ENCODE measurements around the gene WDCP.
"Not testable (repeated sequence)": the region's sequence is repeated elsewhere in the genome, so short reads cannot be mapped to it uniquely, and the experiment has no call there.

WDCP gene

DNA sequence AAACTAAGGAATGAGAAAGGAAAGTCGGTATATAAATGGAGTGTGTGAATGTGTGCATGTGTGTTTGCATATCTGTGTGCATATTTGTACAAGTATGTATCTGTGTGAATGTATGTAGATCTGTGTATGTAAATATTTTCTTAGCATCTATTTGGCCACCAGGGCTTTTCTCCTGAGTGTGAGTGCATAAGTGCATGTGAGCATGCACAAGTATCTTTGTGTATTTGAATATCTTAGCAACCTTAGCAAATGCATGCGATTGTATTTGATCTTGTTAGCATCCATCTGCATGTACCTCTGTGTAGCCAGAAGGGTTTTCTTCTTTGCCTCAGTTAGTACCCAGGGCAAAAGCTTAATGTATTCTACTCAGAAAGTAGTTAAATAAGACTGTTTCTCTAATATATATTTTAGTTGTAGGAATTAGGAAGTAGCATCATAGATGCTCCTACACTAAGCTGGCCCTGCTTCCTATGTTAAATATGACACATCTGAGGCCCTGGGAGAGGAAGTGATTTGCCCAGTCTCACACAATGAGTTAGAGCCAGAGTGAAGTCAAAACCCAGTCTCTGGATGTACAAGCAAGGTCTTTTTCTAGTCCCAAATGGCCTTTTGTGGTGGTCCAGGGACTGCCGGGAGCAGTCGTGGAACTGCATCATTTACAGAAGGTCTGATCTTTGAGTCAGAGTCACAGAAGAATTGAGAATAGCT, 11.5 kb upstream of the WDCP start:
- DNase-seq: no peak

DNA sequence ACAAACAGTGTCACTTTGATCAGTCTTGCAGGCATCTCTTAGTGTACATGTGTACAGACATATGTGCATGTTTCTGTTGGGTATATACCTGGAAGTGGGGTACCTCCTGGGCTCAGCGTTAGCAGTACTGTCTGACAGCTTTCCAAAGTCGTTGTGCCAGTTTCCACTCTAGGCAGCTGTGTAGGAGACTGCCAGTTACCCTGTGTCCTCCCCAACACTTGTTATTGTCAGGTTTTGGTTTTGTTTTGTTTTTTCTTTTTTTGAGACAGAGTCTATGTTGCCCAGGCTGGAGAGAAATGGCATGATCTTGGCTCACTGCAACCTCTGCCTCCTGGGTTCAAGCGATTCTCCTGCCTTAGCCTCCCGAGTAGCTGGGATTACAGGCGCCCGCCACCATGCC, 8.6 kb upstream of the WDCP start:
- DNase-seq: no peak

DNA sequence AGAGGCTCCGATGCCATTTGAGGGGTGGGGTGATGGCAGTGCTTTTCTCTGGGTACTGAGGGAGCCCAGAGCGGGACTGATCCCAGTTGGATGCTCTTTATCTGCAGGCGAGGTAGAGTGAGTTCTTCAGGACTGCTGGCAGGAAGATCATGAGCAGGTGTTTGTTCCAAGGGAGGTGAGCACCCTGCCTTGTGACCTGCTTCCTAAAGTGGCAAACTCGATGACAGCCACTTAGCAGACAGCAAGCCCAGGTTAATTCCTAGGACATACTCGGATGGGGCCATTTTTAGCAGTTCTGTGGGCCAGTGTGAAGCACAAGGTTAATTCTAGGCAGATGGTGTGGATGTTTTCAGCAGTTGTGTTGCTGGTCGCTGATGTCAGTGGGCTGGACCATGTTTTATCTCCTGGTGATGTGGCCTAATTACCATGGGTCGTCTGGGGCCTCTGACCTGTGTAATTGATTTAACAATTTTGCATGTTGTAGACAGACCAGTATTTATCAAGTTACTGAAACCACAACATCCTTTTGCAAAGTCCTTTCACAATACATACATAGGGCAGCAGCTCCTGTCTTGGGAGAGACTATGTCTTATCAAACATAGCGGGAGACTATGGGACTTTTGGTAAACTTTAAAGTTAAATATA, 7.3 kb upstream of the WDCP start:
- DNase-seq: no peak

DNA sequence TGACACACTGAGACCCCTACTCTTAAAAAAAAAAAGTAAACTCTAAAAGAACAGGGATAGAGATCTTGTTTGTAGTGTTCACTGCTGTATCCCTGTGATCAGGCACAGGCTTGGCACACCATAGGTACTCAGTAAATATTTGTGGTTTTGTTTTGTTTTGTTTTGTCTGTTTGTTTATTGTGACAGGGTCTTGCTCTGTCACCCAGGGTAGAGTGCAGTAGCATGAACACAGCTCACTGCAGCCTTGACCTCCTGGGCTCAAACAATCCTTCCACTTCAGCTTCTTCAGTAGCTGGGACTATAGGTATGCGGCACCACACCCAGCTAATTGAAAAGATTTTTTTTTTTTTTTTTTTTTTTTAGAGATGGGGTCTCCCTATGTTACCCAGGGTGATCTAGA, 5.8 kb upstream of the WDCP start:
- DNase-seq: no peak

DNA sequence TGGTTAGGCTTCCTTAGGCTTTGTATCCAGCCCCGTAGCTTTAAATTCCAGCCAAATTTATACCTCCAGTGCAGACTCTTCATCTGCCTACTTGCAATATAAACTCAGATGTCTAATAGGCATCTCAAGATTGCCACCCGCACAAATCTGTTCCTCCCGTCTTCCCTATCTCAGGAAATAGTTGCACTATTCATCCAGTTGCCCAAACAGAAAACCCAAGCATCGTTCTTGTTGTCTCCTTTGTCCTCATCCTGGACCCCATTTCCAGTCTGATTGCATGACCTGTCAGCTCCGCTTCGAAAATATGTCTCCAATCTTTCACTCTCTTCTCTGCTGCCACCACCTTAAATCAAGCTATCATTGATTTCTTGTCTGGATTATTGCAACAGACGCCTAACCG, 4.6 kb upstream of the WDCP start:
- no peak for DNase-seq

DNA sequence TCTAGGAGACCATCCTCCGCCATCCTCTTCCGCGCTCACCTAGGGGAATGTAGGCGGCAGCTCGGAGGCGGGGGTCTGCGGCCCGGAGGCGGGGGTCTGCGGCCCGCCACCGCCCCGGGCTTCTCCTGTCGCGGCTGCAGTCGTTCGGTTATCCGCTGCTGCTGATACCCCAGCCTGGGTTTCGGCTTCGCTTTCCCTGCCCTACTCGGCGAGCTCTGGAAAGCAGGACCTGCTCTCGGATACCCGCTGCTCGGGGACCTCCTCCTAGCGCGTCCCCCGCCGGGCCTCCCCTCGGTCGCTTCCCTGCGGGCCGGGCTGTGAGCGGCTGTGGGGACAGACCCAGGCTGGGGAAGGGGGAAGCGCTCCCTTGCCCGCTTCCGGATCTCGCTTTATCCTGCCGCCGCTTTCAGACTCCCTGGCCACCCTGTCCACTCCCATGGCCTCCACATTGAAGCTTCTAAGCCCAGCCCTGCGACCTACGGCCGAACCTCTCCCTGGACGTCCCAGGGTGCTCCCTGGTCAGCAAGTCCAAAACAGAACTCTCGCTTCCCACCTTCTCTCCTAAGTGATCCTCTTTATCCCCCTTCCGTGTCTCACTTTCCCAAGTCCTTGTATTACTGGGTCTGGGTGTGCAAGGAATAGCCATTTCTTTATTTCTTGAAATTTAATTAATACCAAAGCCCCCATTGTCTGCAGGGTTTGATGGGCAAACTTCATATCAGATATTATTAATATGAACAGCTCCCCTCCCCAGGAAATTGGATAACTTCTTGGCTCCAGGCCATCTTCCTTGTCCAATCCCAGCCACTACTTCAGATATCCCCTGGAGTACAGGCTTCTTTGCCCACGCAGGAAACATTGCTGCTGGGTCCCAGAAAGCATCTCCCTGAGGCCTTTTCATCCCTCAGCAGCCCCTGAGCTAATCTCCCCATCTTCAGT, 3.1 kb upstream of the WDCP start:
- DNase-seq: no peak

DNA sequence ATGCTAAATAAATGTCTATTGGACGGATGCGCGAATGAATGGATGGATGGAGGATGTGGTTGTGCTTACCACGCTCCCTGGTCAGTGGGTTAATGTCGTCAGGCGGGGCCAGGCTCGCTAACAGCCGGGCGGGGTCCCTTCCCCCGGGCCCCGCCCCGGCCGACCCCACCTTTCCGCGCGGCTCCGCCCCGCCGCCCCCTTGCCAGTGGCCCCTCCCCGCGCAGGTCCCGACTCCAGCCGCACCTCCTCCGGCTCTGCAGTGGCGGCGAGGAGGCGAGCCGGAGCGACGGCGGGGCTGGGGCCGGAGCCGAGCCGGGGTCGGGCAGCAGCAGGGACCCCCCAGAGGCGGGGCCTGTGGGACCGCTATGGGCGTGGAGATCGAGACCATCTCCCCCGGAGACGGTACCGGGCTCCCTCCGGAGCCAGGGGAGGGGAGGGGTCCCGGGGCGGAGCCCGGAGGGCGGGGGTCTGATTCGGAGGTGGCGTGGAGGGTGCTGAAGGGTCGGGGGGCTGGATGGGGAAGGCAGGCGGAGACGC, 2.4 kb upstream of the WDCP start, which contains the start of gene FKBP1B:
TSS of gene FKBP1B (plus strand) at position 257 of the 537 bp plus-strand sequence. CDS start at position 366, 109 bp downstream.
- peak; percentile 45 for DNase-seq

DNA sequence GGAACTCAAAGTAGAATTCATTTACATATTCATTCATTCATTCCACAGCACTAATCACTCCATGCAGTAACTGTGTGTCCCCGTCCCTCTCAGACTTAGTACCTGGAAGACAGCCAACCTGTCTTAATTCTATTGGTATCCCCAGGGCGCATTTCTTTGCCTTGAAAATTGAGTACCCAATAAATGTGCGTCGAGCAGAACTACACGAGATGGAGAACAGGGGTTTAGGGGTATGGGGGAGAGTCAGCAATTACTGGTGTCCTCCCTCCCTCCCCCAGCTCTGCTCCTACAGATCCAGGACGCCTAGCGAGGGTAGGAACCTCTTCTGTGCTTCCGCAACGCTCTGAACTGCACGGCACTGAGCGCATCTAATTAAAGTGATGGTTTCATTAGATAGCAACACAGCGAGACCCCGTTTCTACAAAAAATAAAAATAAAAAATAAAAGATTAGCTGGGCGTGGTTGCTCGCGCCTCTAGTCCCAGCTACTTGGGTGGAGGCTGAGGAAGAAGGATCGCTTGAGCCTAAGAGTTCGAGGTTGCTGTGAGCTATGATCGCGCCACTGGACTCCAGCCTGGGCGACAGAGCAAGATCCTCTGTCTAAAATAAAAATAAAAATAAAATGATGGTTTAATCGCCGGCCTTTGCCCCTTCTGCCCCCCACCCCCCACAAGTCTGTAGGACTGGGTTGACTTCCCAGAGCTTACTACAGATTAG, 1.7 kb upstream of the WDCP start:
- peak; percentile 17 for DNase-seq

DNA sequence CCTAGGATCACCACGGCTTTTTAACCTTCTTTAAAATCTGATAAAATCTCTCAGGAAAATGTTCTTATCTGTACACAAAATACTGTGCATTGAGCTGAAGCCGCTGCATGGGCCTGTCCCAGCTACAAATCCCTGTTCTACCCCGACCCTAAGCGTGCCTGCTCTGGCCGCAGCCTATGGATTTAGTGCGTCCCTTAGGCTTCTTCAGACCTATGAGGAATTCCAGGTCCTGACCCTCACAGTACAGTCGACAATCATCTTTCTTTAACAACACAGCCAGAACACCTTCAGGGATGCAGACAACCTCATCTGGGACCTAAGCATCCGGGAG, 477 bp upstream of the WDCP start:
- no peak for DNase-seq

DNA sequence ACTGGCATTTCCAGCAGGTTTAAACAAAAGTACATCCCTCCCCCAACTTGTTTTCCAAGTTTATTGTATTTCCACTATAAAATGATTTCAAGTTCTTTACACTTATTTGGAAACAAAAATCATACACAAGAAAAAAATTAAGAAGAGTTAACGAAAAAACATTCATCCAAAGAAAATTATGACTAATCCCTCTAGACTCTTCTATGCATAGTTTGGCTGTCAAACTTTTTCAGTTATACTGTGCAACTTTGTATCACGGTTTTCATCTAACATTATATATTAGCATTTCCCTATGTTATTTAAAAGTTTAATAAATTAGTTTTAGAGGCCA, 627 bp downstream of the WDCP start:
- DNase-seq: no peak

DNA sequence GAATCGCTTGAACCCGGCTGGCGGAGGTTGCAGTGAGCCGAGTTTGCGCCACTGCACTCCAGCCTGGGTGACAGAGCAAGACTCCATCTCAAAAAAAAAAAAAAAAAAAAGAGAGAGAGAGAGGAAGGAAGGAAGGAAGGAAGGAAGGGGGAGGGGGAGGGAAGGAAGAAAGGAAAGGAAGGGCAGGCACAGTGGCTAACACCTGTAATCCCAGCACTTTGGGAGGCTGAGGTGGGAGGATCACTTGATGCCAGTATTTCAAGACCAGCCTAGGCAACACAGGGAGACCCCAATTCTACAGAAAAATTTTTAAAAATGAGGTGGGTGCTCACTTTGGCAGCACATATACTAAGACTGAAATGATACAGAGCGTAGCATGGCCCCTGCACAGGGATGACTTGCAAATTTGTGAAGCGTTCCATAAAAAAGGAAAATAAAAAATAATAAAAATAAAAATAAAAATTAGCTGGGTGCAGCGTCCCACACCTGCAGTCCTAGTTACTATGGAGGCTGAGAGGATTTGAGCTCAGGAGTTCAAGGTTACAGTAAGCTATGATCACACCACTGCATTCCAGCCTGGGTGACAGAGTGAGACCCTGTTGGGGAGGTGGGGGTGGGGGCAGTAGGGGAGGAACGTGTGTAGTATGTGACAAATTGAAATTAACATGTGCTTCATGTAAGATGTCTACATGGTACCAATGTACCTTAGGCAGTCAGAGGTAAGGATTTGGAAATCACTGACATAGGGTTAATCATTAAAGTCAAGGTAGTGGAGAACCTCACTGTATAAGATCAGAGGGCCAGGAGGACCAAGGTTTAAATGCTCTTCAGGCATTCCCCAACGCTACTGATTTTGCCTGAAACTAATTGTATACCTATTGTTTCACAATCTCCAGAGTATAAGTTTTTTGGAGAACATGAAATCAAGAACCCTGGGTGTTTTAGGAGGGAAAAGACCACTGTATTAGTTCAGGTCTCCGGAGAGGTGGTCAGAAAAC, 1.4 kb downstream of the WDCP start:
- no peak for DNase-seq

DNA sequence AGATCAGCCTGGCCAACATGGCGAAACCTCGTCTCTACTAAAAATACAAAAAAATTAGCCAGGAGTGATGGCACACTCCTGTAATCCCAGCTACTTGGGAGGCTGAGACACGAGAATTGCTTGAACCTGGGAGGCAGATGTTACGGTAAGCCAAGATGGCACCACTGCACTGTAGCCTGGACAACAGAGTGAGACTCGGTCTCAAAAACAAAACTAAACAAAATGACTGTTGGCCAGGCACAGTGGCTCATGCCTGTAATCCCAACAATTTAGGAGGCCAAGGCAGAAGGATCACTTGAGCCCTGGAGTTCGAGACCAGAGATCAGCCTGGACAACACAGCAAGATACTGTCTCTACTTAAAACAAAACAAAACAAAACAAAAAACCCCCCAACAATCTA, 4.1 kb downstream of the WDCP start:
- DNase-seq: not testable (repeated sequence)

DNA sequence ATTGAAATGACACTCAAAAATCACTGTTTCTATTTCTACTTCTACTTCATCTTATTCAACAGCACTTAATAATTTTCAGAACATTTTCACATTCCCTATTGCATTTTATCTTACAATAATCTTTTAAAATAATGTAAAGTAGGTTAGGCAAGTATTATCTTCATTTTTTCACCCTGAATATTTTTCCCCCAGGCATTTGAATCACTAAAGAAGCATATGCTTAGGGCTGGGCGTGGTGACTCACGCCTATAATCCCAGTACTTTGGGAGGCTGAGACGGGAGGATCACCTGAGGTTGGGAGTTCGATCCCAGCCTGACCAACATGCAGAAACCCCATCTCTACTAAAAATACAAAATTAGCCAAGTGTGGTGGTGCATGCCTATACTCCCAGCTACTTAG, 6.7 kb downstream of the WDCP start:
- no peak for DNase-seq

DNA sequence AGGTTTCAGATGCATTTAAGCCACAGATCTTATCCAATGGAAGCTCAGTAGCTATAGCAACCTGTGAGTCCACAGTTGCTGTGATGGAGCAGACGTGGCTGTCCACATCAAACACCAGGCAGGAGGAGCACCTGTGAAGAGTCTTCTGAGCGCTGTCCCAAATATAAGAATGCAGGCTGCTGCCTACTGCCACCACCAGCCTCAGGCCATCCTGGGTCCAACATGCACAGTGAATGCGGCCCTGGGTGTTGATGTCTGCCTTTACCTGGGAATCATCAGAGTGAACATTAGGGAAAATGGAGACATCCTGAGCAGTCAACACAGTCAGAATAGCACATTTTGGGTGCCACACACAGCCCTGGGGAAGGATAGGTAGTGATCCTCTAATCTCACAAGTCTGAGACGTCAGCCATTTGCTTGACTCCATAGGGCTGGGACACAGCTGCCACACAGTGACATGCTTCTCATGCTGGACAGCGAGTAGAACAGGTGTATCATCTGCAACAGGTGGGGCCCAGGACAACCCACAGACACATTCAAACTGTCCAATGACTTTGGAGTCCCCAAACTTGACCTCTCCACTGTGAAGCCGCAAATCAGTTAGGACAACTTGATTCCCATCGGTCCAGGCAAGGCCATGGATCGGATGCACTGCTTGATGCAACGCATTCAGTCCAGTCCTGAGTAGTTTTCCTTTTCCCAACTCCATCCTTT, 8.2 kb downstream of the WDCP start:
- DNase-seq: no peak

DNA sequence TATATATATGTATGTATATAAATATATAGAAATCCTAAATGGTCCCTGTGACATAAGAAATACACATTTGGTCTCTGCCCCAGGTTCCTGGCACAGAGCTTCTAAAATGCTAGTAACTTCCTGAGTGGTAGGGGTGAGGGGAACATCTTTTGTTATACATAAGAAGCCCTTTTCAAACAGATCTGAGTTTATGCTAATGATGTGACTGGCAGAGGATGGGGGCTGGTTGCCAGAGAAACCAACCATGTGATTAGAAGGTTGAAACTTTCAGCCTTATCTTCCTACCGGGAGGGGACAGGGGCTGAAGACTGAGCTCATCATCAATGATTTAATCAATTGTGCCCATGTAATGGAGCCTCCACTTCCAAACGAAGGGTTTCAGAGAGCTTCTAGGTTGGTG, 21.0 kb downstream of the WDCP start:
- no peak for DNase-seq

DNA sequence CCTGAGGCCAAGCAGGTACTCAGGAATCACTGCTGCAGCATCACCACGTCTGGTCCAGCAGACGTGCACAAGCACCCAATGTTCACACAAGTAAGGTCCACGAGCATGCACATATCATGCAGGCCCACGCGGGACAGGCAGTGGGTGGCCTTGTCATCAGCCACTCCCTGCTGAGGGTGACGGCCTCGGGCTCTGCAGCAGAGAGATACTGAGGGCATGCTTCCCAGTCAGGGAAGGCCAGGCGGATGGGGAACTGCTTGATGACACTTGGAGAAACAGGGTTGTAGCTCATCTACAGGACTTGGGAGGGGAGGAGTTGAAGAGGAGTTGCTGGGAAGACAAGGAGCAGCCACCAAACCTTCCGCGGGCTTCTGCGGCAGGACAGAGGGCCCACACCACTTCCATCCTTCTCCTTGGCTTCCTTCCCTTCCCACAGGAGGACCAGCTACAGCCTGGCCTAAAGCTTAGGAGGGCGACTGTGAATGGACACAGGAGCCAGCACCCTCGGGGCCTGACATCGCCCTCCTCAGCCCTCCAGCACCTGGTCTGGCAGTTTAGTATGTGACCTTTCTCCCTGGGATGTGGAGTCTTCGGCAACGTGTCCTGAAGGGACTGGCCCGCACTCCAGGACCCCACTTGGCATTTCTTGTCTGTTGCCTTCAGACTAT, 22.1 kb downstream of the WDCP start:
- no peak for DNase-seq

DNA sequence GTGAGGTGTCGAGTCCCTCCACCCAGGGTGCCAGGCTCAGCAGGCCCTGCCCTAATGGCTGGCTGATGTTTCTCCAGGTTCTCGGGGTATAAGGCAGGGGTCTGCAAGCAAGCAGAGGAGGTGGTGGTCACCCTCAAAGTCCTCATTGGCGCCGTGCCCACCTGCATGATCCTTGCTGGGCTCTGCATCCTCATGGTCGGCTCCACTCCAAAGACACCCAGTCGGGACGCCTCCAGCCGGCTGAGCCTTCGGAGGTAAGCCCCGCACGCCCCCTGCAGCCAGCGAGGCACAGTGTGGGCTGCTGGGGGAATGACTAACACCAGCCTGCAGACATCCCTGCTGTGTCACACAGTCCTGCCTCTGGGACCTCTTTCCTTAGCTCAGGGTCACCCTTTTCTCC, 23.2 kb downstream of the WDCP start:
- no peak for DNase-seq

DNA sequence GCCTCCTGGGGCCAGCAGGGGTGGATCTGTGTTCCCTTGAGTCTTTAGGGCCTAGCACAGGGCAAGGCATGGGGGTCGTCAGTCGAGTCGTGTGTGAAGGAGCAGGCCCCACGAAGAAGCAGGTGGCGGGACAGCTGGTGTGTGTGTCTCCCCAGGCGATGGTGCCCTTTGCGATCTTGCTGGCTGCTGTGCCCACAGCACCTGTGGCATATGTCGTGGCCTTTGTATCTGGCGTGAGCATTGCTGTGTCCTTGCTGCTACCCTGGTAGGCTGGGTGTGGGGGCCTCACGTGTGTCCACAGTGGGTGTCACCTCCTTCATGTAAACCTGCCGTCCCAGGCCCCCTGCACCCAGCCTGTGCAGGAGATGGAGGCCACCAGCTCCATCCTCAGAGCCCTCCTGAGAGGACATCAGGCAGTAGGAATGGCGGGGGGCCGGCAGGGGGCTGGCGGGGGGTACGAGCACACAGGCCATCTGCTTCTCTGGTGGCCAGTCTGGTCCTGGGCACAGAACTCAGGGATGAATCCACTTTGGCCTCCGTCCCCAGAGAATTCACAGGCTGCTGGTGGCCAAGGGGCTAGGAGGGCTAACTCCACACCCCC, 24.1 kb downstream of the WDCP start:
- DNase-seq: no peak

DNA sequence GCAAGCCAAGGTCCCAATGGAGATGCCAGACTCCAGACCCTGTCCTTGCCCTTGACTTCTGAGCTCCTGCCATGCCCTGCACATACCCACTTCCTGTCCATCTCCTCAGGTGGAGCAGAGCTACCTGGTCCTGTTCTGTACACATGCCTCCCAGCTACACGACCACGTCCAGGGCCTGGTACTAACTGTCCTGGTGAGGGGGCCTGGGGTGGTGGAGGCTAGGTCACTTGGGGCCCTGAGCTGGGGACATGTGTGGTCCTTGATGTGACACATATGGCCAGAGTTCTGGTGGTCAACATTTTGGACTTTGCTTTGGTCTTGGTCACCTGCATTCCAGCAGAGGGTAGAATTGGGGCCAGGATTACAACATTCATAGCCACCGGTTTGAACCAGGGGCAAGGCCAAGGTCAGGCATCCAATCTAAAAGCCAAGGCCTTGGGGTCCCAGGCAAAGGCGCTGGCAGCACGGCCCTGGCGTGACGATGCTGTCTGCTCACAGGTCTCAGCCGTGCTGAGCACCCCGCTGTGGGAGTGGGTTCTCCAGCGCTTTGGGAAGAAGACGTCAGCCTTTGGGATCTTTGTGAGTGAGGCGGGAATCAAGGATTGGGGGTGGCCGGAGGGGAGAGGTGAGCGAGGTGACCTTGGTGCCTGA, 24.7 kb downstream of the WDCP start:
- DNase-seq: no peak
